A549 (cell line): ENCODE data around the gene PIEZO2. TPM values are rescaled to one million over a fixed set of nuclear protein-coding genes. Genes with fewer than 3 reads are reported as not detected.

ENCODE experiments used
- ATAC-seq, 2 experiments: fragments of 200-7000 bp in 1 of 2; fragments of >200 bp in 1 of 2; cut with Nextera tagmentation in 1 of 2; cut with Tn5 transposase in 1 of 2; 3 replicates each; pipeline versions ENCODE4 v1.8.0 to v1.9.1; 2018 to 2020; ENCODE audit warnings: mild to moderate bottlenecking in 1 of 2, moderate library complexity in 1 of 2
- CTCF ChIA-PET: fragments of 300-600 bp; sonication (Branson Sonifier 250); formaldehyde crosslinking; extraction: SDS; loops from one replicate; lab custom pipeline; 2021; ENCODE audit warnings: antibody characterized with exemption, inconsistent platforms; lab: Yijun Ruan, JAX
- POLR2A ChIA-PET: fragments of 350-600 bp; formaldehyde crosslinking; extraction: SDS; loops from one replicate; lab custom pipeline; 2021; ENCODE audit warnings: antibody characterized with exemption, inconsistent platforms; lab: Yijun Ruan, JAX
- DNase-seq, 2 experiments: peaks; one replicate each; pipeline versions ENCODE4 v3.0.0 to v3.0.0-alpha.2; 2011 to 2016; ENCODE audit warnings: low read depth in 1 of 2, low spot score in 1 of 2
- FAIRE-seq: peaks from 2 replicates; lab custom pipeline; 2011; peaks lifted over from hg19 to GRCh38; lab: Jason Lieb, UNC
- H3K27ac ChIP-seq, 2 experiments: fragments of >200 bp; sonication (Bioruptor Twin); formaldehyde crosslinking; 3 replicates each; pipeline ENCODE4 v1.5.1; 2016 to 2017
- H3K4me1 ChIP-seq: fragments of >200 bp; sonication (Bioruptor Twin); formaldehyde crosslinking; 3 replicates; pipeline ENCODE4 v1.6.1; 2016
- H3K4me2 ChIP-seq: fragments of >200 bp; sonication (Bioruptor Twin); formaldehyde crosslinking; 3 replicates; pipeline ENCODE4 v1.6.1; 2016
- H3K4me3 ChIP-seq: fragments of >200 bp; sonication (Bioruptor Twin); formaldehyde crosslinking; 3 replicates; pipeline ENCODE4 v1.5.1; 2016
- H3K9me3 ChIP-seq: fragments of >200 bp; sonication (Bioruptor Twin); formaldehyde crosslinking; 3 replicates; pipeline ENCODE4 v1.6.1; 2016
- CBX2 ChIP-seq: fragments of 200-600 bp; sonication (generic); IDR thresholded peaks from 2 replicates; pipeline ENCODE4 v1.6.1; 2016; ENCODE audit warnings: low read depth, mild to moderate bottlenecking, borderline replicate concordance
- CEBPB ChIP-seq, 2 experiments: fragments of >200 bp in 1 of 2; sonication (Bioruptor Twin) in 1 of 2; formaldehyde crosslinking in 1 of 2; IDR thresholded peaks; 2 replicates each; pipeline ENCODE4 v1.6.1; 2012 to 2016
- CHD2 ChIP-seq: fragments of 150-350 bp; IDR thresholded peaks from 2 replicates; pipeline ENCODE4 v1.6.1; 2014; ENCODE audit warnings: low read length; ENCODE audit not compliant: partially characterized antibody
- EHMT2 ChIP-seq: fragments of 200-600 bp; sonication (generic); IDR thresholded peaks from 2 replicates; pipeline ENCODE4 v1.6.1; 2016; ENCODE audit warnings: antibody characterized with exemption, low read depth, mild to moderate bottlenecking, moderate library complexity
- ESRRA ChIP-seq: fragments of 150-350 bp; IDR thresholded peaks from 2 replicates; pipeline ENCODE4 v1.6.1; 2014; ENCODE audit warnings: mild to moderate bottlenecking, low read length, borderline replicate concordance
- FOXS1 ChIP-seq: fragments of 250-450 bp; sonication (Bioruptor Pico); IDR thresholded peaks from 2 replicates; pipeline ENCODE4 v1.5.0; 2020; ENCODE audit warnings: mild to moderate bottlenecking, moderate library complexity
- GATA3 ChIP-seq: IDR thresholded peaks from 2 replicates; pipeline ENCODE4 v1.6.1; 2012; ENCODE audit warnings: borderline replicate concordance
- HEYL ChIP-seq: fragments of 250-450 bp; sonication (Bioruptor Pico); IDR thresholded peaks from 2 replicates; pipeline ENCODE4 v1.8.0; 2021; ENCODE audit warnings: mild to moderate bottlenecking, moderate library complexity
- HOXB13 ChIP-seq: fragments of 250-450 bp; sonication (Bioruptor Pico); IDR thresholded peaks from 2 replicates; pipeline ENCODE4 v1.5.0; 2020; ENCODE audit warnings: low read depth, mild to moderate bottlenecking, moderate library complexity
- HOXB5 ChIP-seq: fragments of 250-450 bp; sonication (Bioruptor Pico); IDR thresholded peaks from 2 replicates; pipeline ENCODE4 v1.5.0; 2020; ENCODE audit warnings: mild to moderate bottlenecking, moderate library complexity
- JUNB ChIP-seq: fragments of >200 bp; sonication (Bioruptor Twin); formaldehyde crosslinking; IDR thresholded peaks from 2 replicates; pipeline ENCODE4 v1.6.1; 2016
- MAFK ChIP-seq: fragments of 450-650 bp; IDR thresholded peaks from 2 replicates; pipeline ENCODE4 v1.6.1; 2014; ENCODE audit not compliant: partially characterized antibody
- MAZ ChIP-seq: fragments of 150-350 bp; IDR thresholded peaks from 2 replicates; pipeline ENCODE4 v1.6.1; 2014; ENCODE audit warnings: antibody characterized with exemption, low read depth, low read length, borderline replicate concordance
- NPAS2 ChIP-seq: fragments of 250-450 bp; sonication (Bioruptor Pico); IDR thresholded peaks from 2 replicates; pipeline ENCODE4 v1.8.0; 2022; ENCODE audit warnings: mild to moderate bottlenecking, moderate library complexity, borderline replicate concordance
- NR3C1 ChIP-seq: fragments of >200 bp; sonication (Bioruptor Twin); formaldehyde crosslinking; IDR thresholded peaks from 3 replicates; pipeline ENCODE4 v1.6.1; 2017
- PHF8 ChIP-seq: fragments of 200-600 bp; sonication (generic); IDR thresholded peaks from 2 replicates; pipeline ENCODE4 v1.6.1; 2016; ENCODE audit warnings: low read depth, mild to moderate bottlenecking, antibody characterized with exemption, moderate library complexity, borderline replicate concordance
- RAD21 ChIP-seq, 2 experiments: fragments of >200 bp in 1 of 2; sonication (Bioruptor Twin) in 1 of 2; formaldehyde crosslinking in 1 of 2; IDR thresholded peaks in 1 of 2; conservative IDR thresholded peaks in 1 of 2; 2 replicates in 1 of 2; 3 replicates in 1 of 2; pipeline ENCODE4 v1.6.1; 2012 to 2018; ENCODE audit warnings: inconsistent platforms in 1 of 2
- RNF2 ChIP-seq: fragments of 200-600 bp; sonication (generic); IDR thresholded peaks from 2 replicates; pipeline ENCODE4 v1.6.1; 2016; ENCODE audit warnings: low read depth, mild to moderate bottlenecking, antibody characterized with exemption, moderate library complexity, borderline replicate concordance
- TFCP2L1 ChIP-seq: fragments of 250-450 bp; sonication (Bioruptor Pico); IDR thresholded peaks from 2 replicates; pipeline ENCODE4 v1.5.0; 2021; ENCODE audit warnings: mild to moderate bottlenecking
- TP53 ChIP-seq: fragments of 250-450 bp; sonication (Bioruptor Pico); IDR thresholded peaks from 2 replicates; pipeline ENCODE4 v1.5.0; 2021; ENCODE audit warnings: mild to moderate bottlenecking, moderate library complexity
- ZC3H11A ChIP-seq: fragments of 450-650 bp; IDR thresholded peaks from 2 replicates; pipeline ENCODE4 v1.6.1; 2014; ENCODE audit warnings: antibody characterized with exemption, mild to moderate bottlenecking
- ZFP36 ChIP-seq: fragments of 450-650 bp; IDR thresholded peaks from 2 replicates; pipeline ENCODE4 v1.6.1; 2014; ENCODE audit warnings: borderline replicate concordance; ENCODE audit not compliant: partially characterized antibody
- WGBS: methylation state at CpG from one replicate; pipeline ENCODE4 v1.1.6; 2017; ENCODE audit errors: missing lambda C conversion rate; 5-methylcytosine and 5-hydroxymethylcytosine counted together
- polyA plus RNA-seq, 4 experiments: library from polyadenylated mRNA; depleted of rRNA in 3 of 4; stranded (reverse); fragments of >200 nt; fragmentation: RNase III in 1 of 4; extraction: RNeasy Plus Mini Kit Qiagen cat#74134 plus additional on column Dnase treatment in 1 of 4; gene quantifications; 2 replicates in 3 of 4; 3 replicates in 1 of 4; pipeline ENCODE4 v1.2.3, GENCODE V29; 2011 to 2017
- TF ChIP-seq, protein P1 (sequence below): fragments of 150-350 bp; IDR thresholded peaks from 2 replicates; pipeline ENCODE4 v1.6.1; 2014; ENCODE audit warnings: low read depth, mild to moderate bottlenecking, low read length
- TF ChIP-seq, protein P2 (sequence below): fragments of >200 bp; sonication (Bioruptor Twin); formaldehyde crosslinking; IDR thresholded peaks from 3 replicates; pipeline ENCODE4 v1.5.1; 2016
- TF ChIP-seq, protein P3 (sequence below): fragments of 250-450 bp; sonication (Bioruptor Pico); IDR thresholded peaks from 2 replicates; pipeline ENCODE4 v1.5.0; 2021; ENCODE audit warnings: mild to moderate bottlenecking, moderate library complexity, borderline replicate concordance
- TF ChIP-seq, protein P4 (sequence below): fragments of 250-450 bp; sonication (Bioruptor Pico); IDR thresholded peaks from 2 replicates; pipeline ENCODE4 v1.5.0; 2020; ENCODE audit warnings: low read depth, mild to moderate bottlenecking, moderate library complexity
- TF ChIP-seq, protein P5 (sequence below): fragments of 450-650 bp; IDR thresholded peaks from 2 replicates; pipeline ENCODE4 v1.6.1; 2014; ENCODE audit warnings: antibody characterized with exemption

Gene PIEZO2
- polyA plus RNA-seq, 2 of the 4 experiments (the other 2 are of a cell fraction): 0.80 to 1.6 TPM

DNA sequence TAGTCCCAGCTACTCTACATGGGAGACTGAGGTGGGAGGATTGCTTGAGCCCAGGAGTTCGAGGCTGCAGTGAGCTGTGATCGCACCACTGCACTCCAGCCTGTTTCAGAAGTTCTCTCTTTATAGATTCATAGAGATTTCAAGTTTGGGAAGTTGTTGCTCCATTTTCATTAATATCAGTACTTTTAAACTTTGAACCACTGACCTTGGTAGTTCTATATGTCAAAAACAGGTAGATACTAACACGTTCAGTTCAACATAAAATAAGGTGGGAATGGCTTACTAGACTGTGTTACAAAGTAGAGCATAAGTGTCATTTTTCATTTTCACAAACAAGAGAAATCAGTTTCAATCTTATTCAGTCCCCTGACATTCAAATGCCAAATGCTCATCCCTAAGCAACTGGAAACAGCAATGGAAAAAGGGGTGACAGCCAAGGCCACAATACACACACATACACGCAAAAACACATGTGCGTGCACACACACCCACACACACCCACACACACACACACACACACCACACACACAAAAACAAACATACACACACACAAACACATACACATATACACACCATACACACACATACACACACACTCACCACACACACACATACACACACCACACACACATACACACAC, 71.7 kb downstream of the PIEZO2 start:
- FAIRE-seq (no peak), ATAC-seq (no peak), DNase-seq (no peak)
- H3K4me3 ChIP-seq: no peak overlapping the region
- no peak overlapping the region for H3K4me2 ChIP-seq
- H3K9me3 ChIP-seq: no peaks in the 10 kb centered on the region
- ChIA-PET CTCF (no interaction called here), POLR2A (no interaction called here)
- no peaks in the 10 kb centered on the region for H3K4me1 ChIP-seq
- WGBS: 47% methylated on average over 5 of the region's 5 CpGs
- TF ChIP-seq JUNB (no peak), ZFP36 (no peak), RAD21 (conservative IDR thresholded peaks at IDR 0.05 in 1 of 2, IDR thresholded peaks at IDR 0.05 in 1 of 2) (no peak), TFCP2L1 (no peak), HOXB5 (CRISPR knock-in tag) (no peak), TP53 (CRISPR knock-in tag) (no peak), CBX2 (no peak), NR3C1 (no peak), CEBPB (IDR thresholded peaks at IDR 0.05) (no peak), RNF2 (no peak), HEYL (no peak), HOXB13 (CRISPR knock-in tag) (no peak)
- TF ChIP-seq, protein P1, sequence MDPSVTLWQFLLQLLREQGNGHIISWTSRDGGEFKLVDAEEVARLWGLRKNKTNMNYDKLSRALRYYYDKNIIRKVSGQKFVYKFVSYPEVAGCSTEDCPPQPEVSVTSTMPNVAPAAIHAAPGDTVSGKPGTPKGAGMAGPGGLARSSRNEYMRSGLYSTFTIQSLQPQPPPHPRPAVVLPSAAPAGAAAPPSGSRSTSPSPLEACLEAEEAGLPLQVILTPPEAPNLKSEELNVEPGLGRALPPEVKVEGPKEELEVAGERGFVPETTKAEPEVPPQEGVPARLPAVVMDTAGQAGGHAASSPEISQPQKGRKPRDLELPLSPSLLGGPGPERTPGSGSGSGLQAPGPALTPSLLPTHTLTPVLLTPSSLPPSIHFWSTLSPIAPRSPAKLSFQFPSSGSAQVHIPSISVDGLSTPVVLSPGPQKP: no peak
- TF ChIP-seq, protein P2, sequence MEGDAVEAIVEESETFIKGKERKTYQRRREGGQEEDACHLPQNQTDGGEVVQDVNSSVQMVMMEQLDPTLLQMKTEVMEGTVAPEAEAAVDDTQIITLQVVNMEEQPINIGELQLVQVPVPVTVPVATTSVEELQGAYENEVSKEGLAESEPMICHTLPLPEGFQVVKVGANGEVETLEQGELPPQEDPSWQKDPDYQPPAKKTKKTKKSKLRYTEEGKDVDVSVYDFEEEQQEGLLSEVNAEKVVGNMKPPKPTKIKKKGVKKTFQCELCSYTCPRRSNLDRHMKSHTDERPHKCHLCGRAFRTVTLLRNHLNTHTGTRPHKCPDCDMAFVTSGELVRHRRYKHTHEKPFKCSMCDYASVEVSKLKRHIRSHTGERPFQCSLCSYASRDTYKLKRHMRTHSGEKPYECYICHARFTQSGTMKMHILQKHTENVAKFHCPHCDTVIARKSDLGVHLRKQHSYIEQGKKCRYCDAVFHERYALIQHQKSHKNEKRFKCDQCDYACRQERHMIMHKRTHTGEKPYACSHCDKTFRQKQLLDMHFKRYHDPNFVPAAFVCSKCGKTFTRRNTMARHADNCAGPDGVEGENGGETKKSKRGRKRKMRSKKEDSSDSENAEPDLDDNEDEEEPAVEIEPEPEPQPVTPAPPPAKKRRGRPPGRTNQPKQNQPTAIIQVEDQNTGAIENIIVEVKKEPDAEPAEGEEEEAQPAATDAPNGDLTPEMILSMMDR: no peak
- H3K27ac ChIP-seq: no peak overlapping the region

DNA sequence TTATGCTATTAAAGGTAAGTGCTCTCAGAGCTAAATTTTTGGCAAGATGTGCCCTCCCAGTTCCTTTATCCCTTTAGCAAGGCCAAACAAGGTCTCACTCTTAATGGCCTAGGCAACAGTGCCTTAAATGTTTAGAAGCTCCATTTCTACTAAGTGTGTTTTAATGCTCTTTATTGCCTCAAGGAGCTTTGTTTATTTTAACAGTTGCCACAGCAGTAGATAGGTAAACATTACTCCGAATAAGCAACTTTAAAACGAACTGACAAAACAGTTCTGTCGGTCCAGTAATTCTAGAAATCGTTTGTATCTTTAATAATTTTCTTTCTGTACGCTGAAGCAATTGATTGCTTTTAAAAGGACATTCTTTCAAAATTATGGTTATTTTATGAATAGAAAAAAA, 74.5 kb downstream of the PIEZO2 start:
- Histone ChIP-seq H3K9me3 (no peaks in the 10 kb centered on the region), H3K27ac (no peak overlapping the region)
- no peak for DNase-seq
- POLR2A ChIA-PET: no interaction called here
- TF ChIP-seq NR3C1: no peak
- no peak for TF ChIP-seq TFCP2L1
- TF ChIP-seq FOXS1 (CRISPR knock-in tag): no peak
- TF ChIP-seq GATA3: no peak
- TF ChIP-seq, protein P3, sequence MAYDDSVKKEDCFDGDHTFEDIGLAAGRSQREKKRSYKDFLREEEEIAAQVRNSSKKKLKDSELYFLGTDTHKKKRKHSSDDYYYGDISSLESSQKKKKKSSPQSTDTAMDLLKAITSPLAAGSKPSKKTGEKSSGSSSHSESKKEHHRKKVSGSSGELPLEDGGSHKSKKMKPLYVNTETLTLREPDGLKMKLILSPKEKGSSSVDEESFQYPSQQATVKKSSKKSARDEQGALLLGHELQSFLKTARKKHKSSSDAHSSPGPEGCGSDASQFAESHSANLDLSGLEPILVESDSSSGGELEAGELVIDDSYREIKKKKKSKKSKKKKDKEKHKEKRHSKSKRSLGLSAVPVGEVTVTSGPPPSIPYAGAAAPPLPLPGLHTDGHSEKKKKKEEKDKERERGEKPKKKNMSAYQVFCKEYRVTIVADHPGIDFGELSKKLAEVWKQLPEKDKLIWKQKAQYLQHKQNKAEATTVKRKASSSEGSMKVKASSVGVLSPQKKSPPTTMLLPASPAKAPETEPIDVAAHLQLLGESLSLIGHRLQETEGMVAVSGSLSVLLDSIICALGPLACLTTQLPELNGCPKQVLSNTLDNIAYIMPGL (CRISPR knock-in tag): no peak
- TF ChIP-seq ESRRA: no peak
- TF ChIP-seq TP53 (CRISPR knock-in tag): no peak
- TF ChIP-seq, all 56 proteins: peak for 0
- no peak overlapping the region for H3K4me3 ChIP-seq
- WGBS: 22% methylated on average over 5 of the region's 5 CpGs
- no peaks in the 10 kb centered on the region for H3K4me1 ChIP-seq
- no peak for ATAC-seq
- FAIRE-seq: no peak
- H3K4me2 ChIP-seq: no peak overlapping the region
- CTCF ChIA-PET: no interaction called here

DNA sequence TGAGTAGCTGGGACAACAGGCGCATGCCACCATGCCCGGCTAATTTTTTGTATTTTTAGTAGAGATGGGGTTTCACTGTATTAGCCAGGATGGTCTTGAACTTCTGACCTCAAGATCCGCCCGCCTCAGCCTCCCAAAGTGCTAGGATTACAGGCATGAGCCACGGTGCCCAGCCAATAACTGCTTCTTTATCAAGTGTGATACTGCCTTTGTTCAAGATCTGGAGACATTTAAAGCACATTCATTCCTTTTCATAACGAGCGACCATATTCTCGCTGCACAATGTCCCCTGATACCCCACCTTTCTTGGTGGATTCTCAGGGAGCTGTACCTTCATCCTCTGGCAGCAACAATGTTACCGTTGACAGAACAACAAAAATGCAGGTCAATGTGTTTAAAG, 75.4 kb downstream of the PIEZO2 start:
- no peak overlapping the region for H3K4me3 ChIP-seq
- DNase-seq (no peak), FAIRE-seq (no peak), ATAC-seq (no peak)
- ChIA-PET CTCF (no interaction called here), POLR2A (no interaction called here)
- no peaks in the 10 kb centered on the region for H3K4me1 ChIP-seq
- H3K4me2 ChIP-seq: no peak overlapping the region
- H3K9me3 ChIP-seq: no peaks in the 10 kb centered on the region
- 50% methylated on average over 9 of the region's 9 CpGs for WGBS
- no peak overlapping the region for H3K27ac ChIP-seq
- TF ChIP-seq ESRRA (no peak), NPAS2 (CRISPR knock-in tag) (no peak), EHMT2 (no peak), MAZ (no peak), MAFK (no peak), RAD21 (conservative IDR thresholded peaks at IDR 0.05 in 1 of 2, IDR thresholded peaks at IDR 0.05 in 1 of 2) (no peak), ZC3H11A (no peak), CEBPB (IDR thresholded peaks at IDR 0.05) (no peak), TFCP2L1 (no peak), PHF8 (no peak), CHD2 (no peak)
- TF ChIP-seq, protein P4, sequence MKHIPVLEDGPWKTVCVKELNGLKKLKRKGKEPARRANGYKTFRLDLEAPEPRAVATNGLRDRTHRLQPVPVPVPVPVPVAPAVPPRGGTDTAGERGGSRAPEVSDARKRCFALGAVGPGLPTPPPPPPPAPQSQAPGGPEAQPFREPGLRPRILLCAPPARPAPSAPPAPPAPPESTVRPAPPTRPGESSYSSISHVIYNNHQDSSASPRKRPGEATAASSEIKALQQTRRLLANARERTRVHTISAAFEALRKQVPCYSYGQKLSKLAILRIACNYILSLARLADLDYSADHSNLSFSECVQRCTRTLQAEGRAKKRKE (CRISPR knock-in tag): no peak
- TF ChIP-seq, protein P5, sequence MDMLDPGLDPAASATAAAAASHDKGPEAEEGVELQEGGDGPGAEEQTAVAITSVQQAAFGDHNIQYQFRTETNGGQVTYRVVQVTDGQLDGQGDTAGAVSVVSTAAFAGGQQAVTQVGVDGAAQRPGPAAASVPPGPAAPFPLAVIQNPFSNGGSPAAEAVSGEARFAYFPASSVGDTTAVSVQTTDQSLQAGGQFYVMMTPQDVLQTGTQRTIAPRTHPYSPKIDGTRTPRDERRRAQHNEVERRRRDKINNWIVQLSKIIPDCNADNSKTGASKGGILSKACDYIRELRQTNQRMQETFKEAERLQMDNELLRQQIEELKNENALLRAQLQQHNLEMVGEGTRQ: no peak
